Vagina (tissue), 2 donors: ENCODE data around the gene WWOX.

ENCODE experiments used
- CTCF ChIP-seq, 3 experiments: fragments of 450-650 bp in 2 of 3; fragments of 200-600 bp in 1 of 3; sonication (generic) in 1 of 3; IDR thresholded peaks; one replicate each; pipeline ENCODE4 v1.5.1; 2017 to 2019; ENCODE audit warnings: antibody characterized with exemption in 3 of 3, mild to moderate bottlenecking in 2 of 3, moderate library complexity in 2 of 3
- POLR2A ChIP-seq, 2 donors: fragments of 450-650 bp; IDR thresholded peaks; one replicate each; pipeline ENCODE4 v1.6.1; 2017; ENCODE audit warnings: antibody characterized with exemption in 2 of 2, mild to moderate bottlenecking in 2 of 2, moderate library complexity in 2 of 2
- POLR2AphosphoS5 ChIP-seq, 2 donors: sonication (generic); formaldehyde crosslinking; IDR thresholded peaks; one replicate each; pipeline ENCODE4 v1.9.0; 2017; ENCODE audit warnings: antibody characterized with exemption in 2 of 2, mild to moderate bottlenecking in 2 of 2, low read depth in 1 of 2; ENCODE audit not compliant: insufficient read depth in 1 of 2

GRCh38 chr16:78431004-78431670 is 331.7 kb downstream of the WWOX start:
- TF ChIP-seq CTCF (IDR thresholded peaks at IDR 0.05), result no peak
- no peak for TF ChIP-seq POLR2A (IDR thresholded peaks at IDR 0.05)
- TF ChIP-seq POLR2AphosphoS5 (IDR thresholded peaks at IDR 0.05; ENCODE audit: insufficient read depth in 1 of 2, low read depth in 1 of 2), result no peak
